ENCODE data around the gene CADM2. TPM values are rescaled to one million over a fixed set of nuclear protein-coding genes. Genes with fewer than 3 reads are reported as not detected.

CADM2 gene
- total RNA-seq, 1 experiment from 2014 or later: not detected

DNA sequence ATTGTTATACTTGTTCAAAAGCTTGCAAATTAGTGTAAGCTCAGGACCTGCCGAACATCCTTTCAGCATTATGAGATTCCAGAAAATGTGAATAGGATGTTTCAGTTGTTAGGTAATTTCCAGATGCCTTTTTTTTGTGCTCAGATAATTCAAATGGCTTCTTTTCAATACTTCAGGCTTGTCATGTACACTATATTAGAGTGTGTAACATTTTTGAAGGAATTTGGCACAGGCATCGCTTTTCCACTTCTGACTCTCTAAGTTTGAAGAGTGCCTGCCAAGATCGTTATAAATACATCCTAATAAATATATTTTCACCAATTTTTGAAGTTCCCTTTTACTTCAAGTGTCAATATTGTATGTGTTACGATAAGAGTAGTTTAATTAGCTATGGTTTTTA lies 35.2 kb downstream of the CADM2 start:
- no peaks in the 10 kb centered on the region for H4K20me1 ChIP-seq (ENCODE audit: insufficient read depth)
- H3K36me3 ChIP-seq (ENCODE audit: control insufficient read depth in 1 of 2, insufficient read depth in 2 of 2, low read length in 2 of 2): no peaks in the 10 kb centered on the region
- no peaks in the 10 kb centered on the region for H3K79me2 ChIP-seq (ENCODE audit: insufficient read depth, low read length)
- H3K27me3 ChIP-seq (ENCODE audit: insufficient read depth, low read length): no peaks in the 10 kb centered on the region
- no peak overlapping the region for H2AFZ ChIP-seq (ENCODE audit: low read depth, low read length, poor library complexity, severe bottlenecking)
- ChIA-PET RAD21 (ENCODE audit: low non-redundant PET in 1 of 2, low total read pairs in 2 of 2, uncharacterized antibody in 2 of 2, unreplicated experiment in 2 of 2) (no interaction called here), POLR2A (no interaction called here), CTCF (no interaction called here)
- intact Hi-C loops (cut with micrococcal nuclease): no loop called here
- TF ChIP-seq, protein P1, sequence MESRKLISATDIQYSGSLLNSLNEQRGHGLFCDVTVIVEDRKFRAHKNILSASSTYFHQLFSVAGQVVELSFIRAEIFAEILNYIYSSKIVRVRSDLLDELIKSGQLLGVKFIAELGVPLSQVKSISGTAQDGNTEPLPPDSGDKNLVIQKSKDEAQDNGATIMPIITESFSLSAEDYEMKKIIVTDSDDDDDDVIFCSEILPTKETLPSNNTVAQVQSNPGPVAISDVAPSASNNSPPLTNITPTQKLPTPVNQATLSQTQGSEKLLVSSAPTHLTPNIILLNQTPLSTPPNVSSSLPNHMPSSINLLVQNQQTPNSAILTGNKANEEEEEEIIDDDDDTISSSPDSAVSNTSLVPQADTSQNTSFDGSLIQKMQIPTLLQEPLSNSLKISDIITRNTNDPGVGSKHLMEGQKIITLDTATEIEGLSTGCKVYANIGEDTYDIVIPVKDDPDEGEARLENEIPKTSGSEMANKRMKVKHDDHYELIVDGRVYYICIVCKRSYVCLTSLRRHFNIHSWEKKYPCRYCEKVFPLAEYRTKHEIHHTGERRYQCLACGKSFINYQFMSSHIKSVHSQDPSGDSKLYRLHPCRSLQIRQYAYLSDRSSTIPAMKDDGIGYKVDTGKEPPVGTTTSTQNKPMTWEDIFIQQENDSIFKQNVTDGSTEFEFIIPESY (IDR thresholded peaks at IDR 0.05; ENCODE audit: extremely low read depth, insufficient replicate concordance, low read length): no peak
- no peak for TF ChIP-seq ZFX (IDR thresholded peaks at IDR 0.05)
- no peak for TF ChIP-seq SIN3A (IDR thresholded peaks at IDR 0.05; ENCODE audit: low read depth)
- no peak for TF ChIP-seq EZH2 (IDR thresholded peaks at IDR 0.05)
- TF ChIP-seq, protein P2, sequence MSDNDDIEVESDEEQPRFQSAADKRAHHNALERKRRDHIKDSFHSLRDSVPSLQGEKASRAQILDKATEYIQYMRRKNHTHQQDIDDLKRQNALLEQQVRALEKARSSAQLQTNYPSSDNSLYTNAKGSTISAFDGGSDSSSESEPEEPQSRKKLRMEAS (IDR thresholded peaks at IDR 0.05): no peak
- TF ChIP-seq YY1 (IDR thresholded peaks at IDR 0.05; ENCODE audit: extremely low read depth, insufficient replicate concordance, low read depth, low read length): no peak
- TF ChIP-seq SRF (IDR thresholded peaks at IDR 0.05; ENCODE audit: low read depth): no peak
- no peak for TF ChIP-seq ELF1 (IDR thresholded peaks at IDR 0.05; ENCODE audit: borderline replicate concordance, low read depth)
- TF ChIP-seq, protein P3, sequence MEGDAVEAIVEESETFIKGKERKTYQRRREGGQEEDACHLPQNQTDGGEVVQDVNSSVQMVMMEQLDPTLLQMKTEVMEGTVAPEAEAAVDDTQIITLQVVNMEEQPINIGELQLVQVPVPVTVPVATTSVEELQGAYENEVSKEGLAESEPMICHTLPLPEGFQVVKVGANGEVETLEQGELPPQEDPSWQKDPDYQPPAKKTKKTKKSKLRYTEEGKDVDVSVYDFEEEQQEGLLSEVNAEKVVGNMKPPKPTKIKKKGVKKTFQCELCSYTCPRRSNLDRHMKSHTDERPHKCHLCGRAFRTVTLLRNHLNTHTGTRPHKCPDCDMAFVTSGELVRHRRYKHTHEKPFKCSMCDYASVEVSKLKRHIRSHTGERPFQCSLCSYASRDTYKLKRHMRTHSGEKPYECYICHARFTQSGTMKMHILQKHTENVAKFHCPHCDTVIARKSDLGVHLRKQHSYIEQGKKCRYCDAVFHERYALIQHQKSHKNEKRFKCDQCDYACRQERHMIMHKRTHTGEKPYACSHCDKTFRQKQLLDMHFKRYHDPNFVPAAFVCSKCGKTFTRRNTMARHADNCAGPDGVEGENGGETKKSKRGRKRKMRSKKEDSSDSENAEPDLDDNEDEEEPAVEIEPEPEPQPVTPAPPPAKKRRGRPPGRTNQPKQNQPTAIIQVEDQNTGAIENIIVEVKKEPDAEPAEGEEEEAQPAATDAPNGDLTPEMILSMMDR (IDR thresholded peaks at IDR 0.05 in 2 of 3, conservative IDR thresholded peaks at IDR 0.05 in 1 of 3; ENCODE audit: borderline replicate concordance in 1 of 3, insufficient read depth in 1 of 3, low read depth in 2 of 3, low read length in 2 of 3): no peak
- no peak for TF ChIP-seq FOSL1 (IDR thresholded peaks at IDR 0.05; ENCODE audit: low read depth)
- TF ChIP-seq CEBPB (IDR thresholded peaks at IDR 0.05; ENCODE audit: low read depth): no peak
- TF ChIP-seq, protein P4, sequence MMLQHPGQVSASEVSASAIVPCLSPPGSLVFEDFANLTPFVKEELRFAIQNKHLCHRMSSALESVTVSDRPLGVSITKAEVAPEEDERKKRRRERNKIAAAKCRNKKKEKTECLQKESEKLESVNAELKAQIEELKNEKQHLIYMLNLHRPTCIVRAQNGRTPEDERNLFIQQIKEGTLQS (IDR thresholded peaks at IDR 0.05): no peak
- DNase-seq (ENCODE audit: low read depth, low spot score) (no peak), ATAC-seq (no peak)
- H3K4me1 ChIP-seq (ENCODE audit: control insufficient read depth in 1 of 2, insufficient read depth in 2 of 2, low read length in 2 of 2): no peaks in the 10 kb centered on the region
- H3K4me2 ChIP-seq (ENCODE audit: low read length): no peak overlapping the region
- H3K27ac ChIP-seq (ENCODE audit: low read depth, low read length): no peak overlapping the region
- H3K4me3 ChIP-seq (replicated peaks in 1 of 2; ENCODE audit: low read depth in 1 of 2, low read length in 2 of 2): no peak overlapping the region
- peaks cover 3 to 26% of the 10 kb centered on the region in 2 experiments; a peak in 2 of 4 replicates for H3K9me3 ChIP-seq (ENCODE audit: control insufficient read depth in 1 of 2, insufficient read depth in 1 of 2, low read depth in 1 of 2, low read length in 2 of 2)
- no TSS peak for BruUV-seq (replicated peaks)
- no peaks in the 10 kb centered on the region for H3K9me2 ChIP-seq (ENCODE audit: insufficient read depth)
- no peak overlapping the region for H3K9ac ChIP-seq (ENCODE audit: low read length)
